ENCODE data around the gene CDC14A.

CDC14A gene

GRCh38 chr1:100532645-100533044, 180.3 kb downstream of the CDC14A start:
- ChIA-PET CTCF (interaction anchor here (4.4 kb wide), 1 partner anchor 10 kb away, joined by 25 read pairs; no protein-coding TSS in a partner anchor), POLR2A (no interaction called here)
- DNase-seq (ENCODE audit: extremely low spot score) = no peak
- TF ChIP-seq, protein P1, sequence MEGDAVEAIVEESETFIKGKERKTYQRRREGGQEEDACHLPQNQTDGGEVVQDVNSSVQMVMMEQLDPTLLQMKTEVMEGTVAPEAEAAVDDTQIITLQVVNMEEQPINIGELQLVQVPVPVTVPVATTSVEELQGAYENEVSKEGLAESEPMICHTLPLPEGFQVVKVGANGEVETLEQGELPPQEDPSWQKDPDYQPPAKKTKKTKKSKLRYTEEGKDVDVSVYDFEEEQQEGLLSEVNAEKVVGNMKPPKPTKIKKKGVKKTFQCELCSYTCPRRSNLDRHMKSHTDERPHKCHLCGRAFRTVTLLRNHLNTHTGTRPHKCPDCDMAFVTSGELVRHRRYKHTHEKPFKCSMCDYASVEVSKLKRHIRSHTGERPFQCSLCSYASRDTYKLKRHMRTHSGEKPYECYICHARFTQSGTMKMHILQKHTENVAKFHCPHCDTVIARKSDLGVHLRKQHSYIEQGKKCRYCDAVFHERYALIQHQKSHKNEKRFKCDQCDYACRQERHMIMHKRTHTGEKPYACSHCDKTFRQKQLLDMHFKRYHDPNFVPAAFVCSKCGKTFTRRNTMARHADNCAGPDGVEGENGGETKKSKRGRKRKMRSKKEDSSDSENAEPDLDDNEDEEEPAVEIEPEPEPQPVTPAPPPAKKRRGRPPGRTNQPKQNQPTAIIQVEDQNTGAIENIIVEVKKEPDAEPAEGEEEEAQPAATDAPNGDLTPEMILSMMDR (IDR thresholded peaks at IDR 0.05; ENCODE audit: control extremely low read depth, extremely low read depth, low read depth, missing control alignments) = no peak

- ChIA-PET CTCF (interaction anchor here (0.7 to 1.5 kb wide), 3 partner anchors 13 to 71 kb away, joined by 3 to 4 read pairs (median 3); no protein-coding TSS in a partner anchor), POLR2A (no interaction called here)
- DNase-seq (ENCODE audit: extremely low spot score) = no peak
- TF ChIP-seq, protein P1 (IDR thresholded peaks at IDR 0.05; ENCODE audit: control extremely low read depth, extremely low read depth, low read depth, missing control alignments) = no peak
Observed at GRCh38 chr1:100535264-100535663, 183.0 kb downstream of the CDC14A start.

DNA sequence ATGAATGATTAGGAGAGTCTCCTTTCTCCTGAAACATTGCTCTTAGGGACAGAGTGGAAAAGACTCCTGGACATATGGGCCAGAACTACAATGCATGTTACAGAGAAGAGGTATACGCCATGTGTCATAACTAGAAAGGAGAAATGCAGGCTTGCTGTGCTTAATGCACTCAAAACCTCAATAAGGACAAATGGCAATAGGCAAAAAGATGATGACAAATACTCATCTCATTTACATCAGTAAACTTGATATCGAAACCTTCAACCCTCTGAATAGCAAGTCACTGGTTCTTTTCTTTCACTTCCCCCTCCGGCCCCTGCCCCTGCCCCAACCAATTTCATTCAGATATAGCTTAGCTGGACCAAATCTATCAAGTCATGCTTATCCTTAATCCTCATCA, 183.7 kb downstream of the CDC14A start:
- TF ChIP-seq, protein P1 (IDR thresholded peaks at IDR 0.05; ENCODE audit: control extremely low read depth, extremely low read depth, low read depth, missing control alignments) = no peak
- ChIA-PET POLR2A (no interaction called here), CTCF (no interaction called here)
- peak; percentile 72 for DNase-seq (ENCODE audit: extremely low spot score)

DNA sequence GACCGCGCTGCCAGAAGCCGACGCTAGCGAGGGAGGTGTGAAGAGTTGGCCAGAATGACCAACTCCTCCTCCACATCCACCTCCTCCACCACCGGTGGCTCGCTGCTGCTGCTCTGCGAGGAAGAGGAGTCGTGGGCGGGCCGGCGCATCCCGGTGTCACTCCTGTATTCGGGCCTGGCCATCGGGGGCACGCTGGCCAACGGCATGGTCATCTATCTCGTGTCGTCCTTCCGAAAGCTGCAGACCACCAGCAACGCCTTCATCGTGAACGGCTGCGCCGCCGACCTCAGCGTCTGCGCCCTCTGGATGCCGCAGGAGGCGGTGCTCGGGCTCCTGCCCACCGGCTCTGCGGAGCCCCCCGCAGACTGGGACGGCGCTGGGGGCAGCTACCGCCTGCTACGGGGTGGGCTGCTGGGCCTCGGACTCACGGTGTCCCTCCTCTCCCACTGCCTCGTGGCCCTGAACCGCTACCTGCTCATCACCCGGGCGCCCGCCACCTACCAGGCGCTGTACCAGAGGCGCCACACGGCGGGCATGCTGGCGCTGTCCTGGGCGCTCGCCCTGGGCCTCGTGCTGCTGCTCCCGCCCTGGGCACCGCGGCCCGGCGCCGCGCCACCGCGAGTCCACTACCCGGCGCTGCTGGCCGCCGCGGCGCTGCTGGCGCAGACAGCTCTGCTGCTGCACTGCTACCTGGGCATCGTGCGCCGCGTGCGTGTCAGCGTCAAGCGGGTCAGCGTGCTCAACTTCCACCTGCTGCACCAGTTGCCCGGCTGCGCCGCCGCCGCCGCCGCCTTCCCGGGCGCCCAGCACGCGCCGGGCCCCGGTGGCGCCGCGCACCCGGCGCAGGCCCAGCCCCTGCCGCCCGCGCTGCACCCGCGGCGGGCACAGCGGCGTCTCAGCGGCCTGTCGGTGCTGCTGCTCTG, 186.9 kb downstream of the CDC14A start:
- peak; percentile 30 for DNase-seq (ENCODE audit: extremely low spot score)
- ChIA-PET POLR2A (no interaction called here), CTCF (interaction anchor here (1.4 to 2.1 kb wide), 2 partner anchors 10 to 329 kb away, joined by 3 to 4 read pairs; no protein-coding TSS in a partner anchor)
- TF ChIP-seq, protein P1 (IDR thresholded peaks at IDR 0.05; ENCODE audit: control extremely low read depth, extremely low read depth, low read depth, missing control alignments) = no peak

GRCh38 chr1:100539836-100540536, 187.7 kb downstream of the CDC14A start:
- ChIA-PET POLR2A (no interaction called here), CTCF (interaction anchor here (2.1 kb wide), 1 partner anchor 11 kb away, joined by 4 read pairs; no protein-coding TSS in a partner anchor)
- TF ChIP-seq, protein P1 (IDR thresholded peaks at IDR 0.05; ENCODE audit: control extremely low read depth, extremely low read depth, low read depth, missing control alignments) = no peak
- DNase-seq (ENCODE audit: extremely low spot score) = peak; percentile 31

DNA sequence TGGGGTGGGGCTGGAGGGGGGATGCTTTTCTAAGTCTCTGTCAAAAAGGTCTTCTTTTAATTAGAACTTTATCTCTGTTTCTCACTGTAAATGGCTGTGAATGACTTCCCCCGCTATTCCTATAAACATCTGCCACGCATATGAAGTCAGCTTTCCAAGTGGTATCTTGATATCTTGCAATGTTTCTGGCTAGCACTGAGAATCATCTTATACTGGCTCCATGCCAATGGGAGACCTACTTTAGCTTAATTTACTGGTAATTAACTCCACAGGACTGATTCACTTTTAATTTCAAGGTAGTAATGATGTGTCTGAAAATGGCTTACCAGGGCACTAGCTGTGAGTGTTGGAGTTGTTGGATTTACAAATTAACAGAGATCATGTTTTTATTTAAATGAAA, 190.0 kb downstream of the CDC14A start:
- TF ChIP-seq, protein P1 (IDR thresholded peaks at IDR 0.05; ENCODE audit: control extremely low read depth, extremely low read depth, low read depth, missing control alignments) = no peak
- POLR2A ChIA-PET = no interaction called here
- DNase-seq (ENCODE audit: extremely low spot score) = no peak
- CTCF ChIA-PET = interaction anchor here (1.0 to 4.0 kb wide), 9 partner anchors 10 to 326 kb away, joined by 3 to 25 read pairs (median 3); partner anchors contain the start of gene VCAM1
